ENCODE data around the gene SNCAIP. TPM values are rescaled to one million over a fixed set of nuclear protein-coding genes. Genes with fewer than 3 reads are reported as not detected.

Gene SNCAIP
- total RNA-seq = 1 to 10 TPM; 5.1 to 8.2 TPM

DNA sequence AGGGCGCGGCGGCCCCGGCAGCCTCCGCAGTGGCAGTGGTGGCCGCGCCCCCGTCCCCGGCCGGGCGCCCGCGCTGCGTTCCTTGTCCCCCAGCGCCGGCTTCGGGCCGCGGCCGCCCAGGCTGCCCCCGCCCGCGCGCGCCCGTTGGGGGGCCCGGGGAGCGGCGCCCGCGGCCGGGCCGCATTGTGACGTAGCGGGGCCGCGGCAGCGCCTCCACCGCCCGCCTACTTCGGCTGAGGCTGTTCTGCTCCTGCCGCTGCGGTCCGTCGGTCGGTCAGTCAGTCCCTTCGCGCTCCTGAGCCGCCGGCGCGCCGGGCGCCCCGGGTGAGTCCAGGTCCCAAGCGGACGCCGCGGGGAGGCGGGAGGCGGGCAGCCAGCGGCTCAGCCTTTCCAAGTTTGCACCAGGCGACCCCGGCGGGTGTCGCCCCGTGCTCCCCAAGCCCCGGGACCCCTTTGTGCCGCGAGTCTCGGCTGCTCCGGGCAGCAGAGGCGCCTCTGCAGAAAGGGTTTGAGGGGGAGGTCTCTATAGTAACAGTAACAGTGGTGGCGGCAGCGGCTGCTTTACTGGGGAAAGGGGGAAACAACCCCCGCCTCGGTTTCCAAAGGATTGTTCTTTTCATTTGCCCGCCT, at the start of gene SNCAIP:
SNCAIP (plus strand) TSS at position 277 of the 630 bp plus-strand sequence. CDS start 78,898 bp downstream, outside the sequence.
- Histone ChIP-seq H3K4me3 (peak within 1 kb of the TSS; percentile 41 to 46), H3K36me3 (no peaks in the 10 kb centered on the region), H3K27me3 (replicated peaks; ENCODE audit: insufficient read depth) (no peaks in the 10 kb centered on the region), H3K4me1 (replicated peaks) (no peaks in the 10 kb centered on the region), H3K9me3 (no peaks in the 10 kb centered on the region), H3K27ac (peak within 1 kb of the TSS; percentile 29 to 44)
- WGBS = 1% methylated on average over 55 of the region's 78 CpGs
- no peak for TF ChIP-seq POLR2A (IDR thresholded peaks at IDR 0.05)
- no peak for TF ChIP-seq CTCF (IDR thresholded peaks at IDR 0.05)
- DNase-seq (ENCODE audit: low spot score) = peak; percentile 31
- intact Hi-C loops (cut with DNase I) = no loop called here

DNA sequence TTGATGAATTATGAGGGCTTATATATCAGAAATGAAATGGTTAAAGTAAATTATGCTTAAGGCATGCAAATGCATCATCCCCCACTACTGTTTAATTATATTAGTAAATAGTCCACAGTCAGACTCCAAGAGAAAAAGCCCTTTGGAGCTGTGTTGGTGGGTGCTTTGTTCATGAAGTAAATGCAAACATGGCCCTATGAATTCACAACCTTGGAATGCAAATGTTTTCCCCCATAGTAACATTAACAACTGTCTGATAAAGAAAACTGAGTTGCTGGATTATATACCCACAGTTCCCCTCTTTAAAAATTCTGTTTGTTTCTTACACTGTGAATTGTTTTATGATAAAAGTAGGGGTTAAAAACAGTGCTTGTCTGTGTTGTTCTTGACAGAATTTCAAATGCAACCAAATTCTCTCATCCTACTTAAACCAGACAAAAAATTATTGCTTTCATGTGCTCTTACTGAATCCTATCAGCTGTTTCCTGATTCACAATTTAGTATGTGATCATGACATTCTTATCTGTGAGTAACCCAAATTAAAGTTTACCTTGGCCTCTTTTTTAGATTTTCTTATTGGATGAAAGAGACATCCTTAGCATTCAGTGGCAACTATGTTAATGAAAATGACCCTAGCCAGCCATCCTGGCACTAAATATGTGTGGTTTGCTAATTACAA, 48.5 kb upstream of the SNCAIP start:
- Histone ChIP-seq H3K27me3 (replicated peaks; ENCODE audit: insufficient read depth) (no peaks in the 10 kb centered on the region), H3K27ac (no peak overlapping the region), H3K9me3 (no peaks in the 10 kb centered on the region), H3K4me3 (no peak overlapping the region), H3K36me3 (no peaks in the 10 kb centered on the region), H3K4me1 (replicated peaks) (no peaks in the 10 kb centered on the region)
- TF ChIP-seq CTCF (IDR thresholded peaks at IDR 0.05) (no peak), POLR2A (IDR thresholded peaks at IDR 0.05) (no peak), POLR2AphosphoS5 (IDR thresholded peaks at IDR 0.05) (no peak)
- intact Hi-C loops (cut with DNase I) = no loop called here
- DNase-seq (ENCODE audit: low spot score) = no peak

GRCh38 chr5:122264610-122265009, 47.4 kb upstream of the SNCAIP start:
- intact Hi-C loops (cut with DNase I) = no loop called here
- H3K9me3 ChIP-seq = no peaks in the 10 kb centered on the region
- H3K27me3 ChIP-seq (replicated peaks; ENCODE audit: insufficient read depth) = no peaks in the 10 kb centered on the region

GRCh38 chr5:122267185-122267584, 44.9 kb upstream of the SNCAIP start:
- TF ChIP-seq CTCF (IDR thresholded peaks at IDR 0.05) = no peak
- no peak for TF ChIP-seq POLR2A (IDR thresholded peaks at IDR 0.05)
- TF ChIP-seq POLR2AphosphoS5 (IDR thresholded peaks at IDR 0.05) = no peak
- no peaks in the 10 kb centered on the region for H3K9me3 ChIP-seq
- no peaks in the 10 kb centered on the region for H3K27me3 ChIP-seq (replicated peaks; ENCODE audit: insufficient read depth)
- H3K36me3 ChIP-seq = no peaks in the 10 kb centered on the region
- 90% methylated on average over 6 of the region's 6 CpGs for WGBS
- no peak for DNase-seq (ENCODE audit: low spot score)
- intact Hi-C loops (cut with DNase I) = no loop called here
- no peak overlapping the region for H3K27ac ChIP-seq
- H3K4me3 ChIP-seq = no peak overlapping the region
- no peaks in the 10 kb centered on the region for H3K4me1 ChIP-seq (replicated peaks)

More at GRCh38 chr5:122264610-122265009, 47.4 kb upstream of the SNCAIP start:
- H3K4me3 ChIP-seq = no peak overlapping the region
- H3K36me3 ChIP-seq = no peaks in the 10 kb centered on the region
- no peak for DNase-seq (ENCODE audit: low spot score)
- no peak overlapping the region for H3K27ac ChIP-seq
- no peaks in the 10 kb centered on the region for H3K4me1 ChIP-seq (replicated peaks)
- TF ChIP-seq POLR2AphosphoS5 (IDR thresholded peaks at IDR 0.05) = no peak
- no peak for TF ChIP-seq CTCF (IDR thresholded peaks at IDR 0.05)
- no peak for TF ChIP-seq POLR2A (IDR thresholded peaks at IDR 0.05)

- WGBS = 48% methylated on average over 1 of the region's 1 CpG
- no peak for TF ChIP-seq POLR2A (IDR thresholded peaks at IDR 0.05)
- TF ChIP-seq POLR2AphosphoS5 (IDR thresholded peaks at IDR 0.05) = no peak
- TF ChIP-seq CTCF (IDR thresholded peaks at IDR 0.05) = no peak
- Histone ChIP-seq H3K36me3 (no peaks in the 10 kb centered on the region), H3K27ac (no peak overlapping the region), H3K27me3 (replicated peaks; ENCODE audit: insufficient read depth) (no peaks in the 10 kb centered on the region), H3K4me3 (no peak overlapping the region), H3K4me1 (replicated peaks) (no peaks in the 10 kb centered on the region), H3K9me3 (no peaks in the 10 kb centered on the region)
- DNase-seq (ENCODE audit: low spot score) = no peak
- intact Hi-C loops (cut with DNase I) = no loop called here
These were observed 38.3 kb upstream of the SNCAIP start for GRCh38 chr5:122273696-122274095.

All from prostate gland (tissue), 2 donors.